Effector CD8-positive, alpha-beta T cell (primary cell): ENCODE measurements around the gene TUBB1.
A peak's percentile ranks its signal among the peaks of the same experiment; 100 is the strongest.
"Not testable (repeated sequence)": the region's sequence is repeated elsewhere in the genome, so short reads cannot be mapped to it uniquely, and the experiment has no call there.

Experiments used
- DNase-seq: peaks from one replicate; lab custom pipeline; 2025; lab: John Stamatoyannopoulos, UW
- total RNA-seq, 4 experiments: gene quantifications; one replicate each; lab custom pipeline; 2026; lab: John Stamatoyannopoulos, UW

TUBB1 gene
- total RNA-seq = 0 reads per million in 4 experiments

DNA sequence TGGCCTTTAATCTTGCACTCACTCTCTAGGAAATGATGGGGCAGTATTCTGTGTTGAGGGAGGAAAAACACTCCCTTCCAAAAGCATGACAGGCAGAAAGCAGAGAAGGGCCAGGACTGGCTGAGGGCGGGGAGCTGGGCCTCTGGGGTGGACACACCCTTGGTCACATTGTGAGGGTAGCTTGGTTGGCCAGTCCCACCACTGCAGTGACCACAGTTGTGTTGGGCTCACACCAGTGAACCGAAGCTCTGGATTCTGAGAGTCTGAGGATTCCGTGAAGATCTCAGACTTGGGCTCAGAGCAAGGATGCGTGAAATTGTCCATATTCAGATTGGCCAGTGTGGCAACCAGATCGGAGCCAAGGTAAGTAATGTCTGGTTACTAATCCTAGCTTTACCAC, at the start of gene TUBB1:
TUBB1 (plus strand) TSS at position 213 of the 400 bp plus-strand sequence; CDS start at position 307, 94 bp downstream.
- no peak for DNase-seq

DNA sequence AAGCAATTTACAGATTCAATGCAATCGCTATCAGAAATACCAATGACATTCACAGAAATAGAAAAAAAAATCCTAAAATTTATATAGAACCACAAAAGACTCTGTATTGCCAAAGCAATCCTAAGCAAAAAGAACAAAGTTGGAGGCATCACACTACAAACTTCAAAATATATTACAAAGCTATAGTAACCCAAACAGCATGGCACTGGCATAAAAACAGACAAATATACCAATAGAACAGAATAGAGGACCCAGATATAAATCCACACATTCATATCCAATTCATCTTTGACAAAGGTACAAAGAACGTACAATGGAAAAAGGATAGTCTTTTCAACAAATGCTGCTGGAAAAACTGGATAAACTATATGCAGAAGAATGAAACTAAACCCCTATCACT, 49.8 kb upstream of the TUBB1 start:
- DNase-seq = no peak

DNA sequence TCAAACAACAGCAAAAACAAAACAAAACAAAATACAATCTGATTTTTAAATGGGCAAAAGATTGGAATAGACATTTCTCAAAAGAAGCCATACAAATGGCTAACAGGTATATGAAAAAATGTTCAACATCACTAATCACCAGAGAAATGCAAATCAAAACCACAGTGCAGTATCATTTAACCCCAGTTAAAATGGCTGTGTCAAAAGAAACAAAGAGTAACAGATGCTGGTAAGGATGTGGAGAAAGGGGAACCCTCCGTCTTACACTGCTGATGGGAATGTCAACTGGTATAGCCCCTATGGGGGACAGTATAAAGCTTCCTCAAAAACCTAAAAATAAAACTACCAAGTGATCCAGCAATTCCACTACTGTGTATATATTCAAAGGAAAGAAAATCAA, 49.1 kb upstream of the TUBB1 start:
- DNase-seq = no peak

DNA sequence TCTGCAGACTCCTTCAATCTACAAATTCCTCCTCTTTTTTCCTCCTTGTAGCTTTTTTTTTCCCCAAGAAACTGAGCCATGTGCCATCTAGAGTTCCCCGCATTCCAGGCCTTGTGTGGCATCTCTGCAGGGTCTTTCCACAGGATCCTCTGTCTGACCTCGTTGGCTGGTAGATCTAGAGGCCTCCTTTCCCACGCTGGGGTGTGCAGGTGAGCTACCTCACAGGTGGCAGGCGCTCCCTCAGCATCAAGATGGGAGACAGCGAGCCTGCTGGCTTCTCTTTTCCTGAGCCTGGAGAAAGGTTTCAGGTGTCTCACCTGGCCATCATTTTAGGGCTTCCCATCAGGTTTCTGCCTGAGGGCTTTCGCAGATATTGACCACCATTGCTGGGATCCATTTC, 47.8 kb upstream of the TUBB1 start:
- no peak for DNase-seq

DNA sequence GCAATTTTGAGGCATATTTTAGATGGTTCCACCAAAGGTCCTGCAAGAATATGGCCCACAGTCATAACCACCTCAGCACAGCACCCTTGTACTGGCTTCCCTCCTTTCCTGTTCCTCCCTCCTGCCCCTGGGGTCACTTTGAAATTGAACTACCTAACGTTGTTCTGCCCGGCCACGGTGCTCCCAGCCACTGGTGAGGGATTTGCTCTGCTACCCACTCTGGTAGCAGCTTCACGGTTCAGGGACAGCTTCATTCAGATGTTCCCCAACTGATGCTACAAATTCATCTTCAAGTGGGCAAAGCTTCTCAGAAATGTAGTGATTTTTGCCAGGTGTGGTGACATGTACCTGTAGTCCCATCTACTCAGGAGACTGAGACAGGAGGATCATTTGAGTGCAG, 46.0 kb upstream of the TUBB1 start:
- no peak for DNase-seq

DNA sequence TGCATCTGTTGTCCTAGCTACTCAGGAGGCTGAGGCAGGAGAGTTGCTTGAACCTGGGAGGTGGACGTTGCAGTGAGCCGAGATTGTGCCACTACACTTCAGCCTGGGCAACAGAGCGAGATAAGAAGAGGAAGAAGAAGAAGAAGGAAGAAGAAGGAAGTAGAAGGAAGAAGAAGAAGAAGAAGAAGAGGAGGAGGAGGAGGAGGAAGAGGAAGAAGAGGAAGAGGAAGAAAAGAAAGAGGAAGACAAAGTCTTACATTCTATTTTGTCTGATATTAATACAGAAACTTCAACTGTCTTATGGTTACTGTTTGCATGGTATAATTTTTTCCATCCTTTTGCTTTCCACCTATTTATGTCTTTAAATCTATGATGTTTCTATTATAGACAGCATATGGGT, 45.4 kb upstream of the TUBB1 start:
- DNase-seq = no peak

DNA sequence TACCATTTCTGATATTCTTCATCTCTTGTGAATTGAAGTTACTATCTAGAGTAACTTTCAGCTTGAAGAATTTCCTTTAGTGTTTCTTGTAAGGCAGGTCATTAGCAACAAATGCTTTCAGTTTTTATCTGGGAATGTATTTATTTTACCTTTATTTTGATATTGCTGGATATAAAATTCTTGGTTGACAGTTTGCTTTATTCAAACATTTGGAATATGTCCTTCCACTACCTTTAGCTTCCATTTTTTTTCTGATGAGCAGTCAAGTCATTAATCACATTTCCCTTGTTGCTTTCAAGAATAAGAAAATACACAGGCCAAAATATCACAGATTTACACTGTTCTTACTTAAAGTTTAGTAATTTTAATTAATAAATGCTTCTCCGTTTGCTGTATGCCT, 43.9 kb upstream of the TUBB1 start:
- no peak for DNase-seq

DNA sequence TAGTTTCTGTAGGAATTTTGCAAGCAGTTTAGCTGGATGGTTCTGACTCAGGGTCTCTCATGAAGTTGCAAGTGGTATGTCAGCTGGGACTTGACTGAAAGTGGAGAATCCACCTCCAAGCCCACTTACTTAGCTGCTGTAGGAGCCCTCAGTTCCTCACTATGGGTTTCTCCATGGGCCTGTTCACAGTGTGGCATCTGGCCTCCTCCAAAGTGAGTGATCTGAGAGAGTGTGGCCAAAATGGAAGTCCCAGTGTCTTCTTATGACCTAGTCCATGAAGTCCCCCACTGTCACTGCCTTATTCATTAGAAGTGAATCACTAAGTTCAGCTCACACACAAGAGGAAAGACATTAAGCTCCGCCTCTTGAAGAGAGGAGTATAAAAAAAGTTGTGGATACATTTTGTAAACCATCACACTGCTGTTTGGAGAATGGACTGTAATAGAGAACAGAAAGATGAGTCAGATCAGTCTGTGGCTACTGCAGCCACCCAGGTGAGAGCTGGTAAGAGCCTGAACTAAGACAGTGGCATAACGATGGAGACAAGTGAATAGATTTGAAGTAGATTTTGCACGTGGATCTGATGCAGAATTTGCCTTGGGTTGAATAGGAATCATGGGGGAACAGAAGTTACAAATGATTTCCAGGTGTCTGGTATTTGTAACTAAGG, 43.0 kb upstream of the TUBB1 start:
- no peak for DNase-seq

DNA sequence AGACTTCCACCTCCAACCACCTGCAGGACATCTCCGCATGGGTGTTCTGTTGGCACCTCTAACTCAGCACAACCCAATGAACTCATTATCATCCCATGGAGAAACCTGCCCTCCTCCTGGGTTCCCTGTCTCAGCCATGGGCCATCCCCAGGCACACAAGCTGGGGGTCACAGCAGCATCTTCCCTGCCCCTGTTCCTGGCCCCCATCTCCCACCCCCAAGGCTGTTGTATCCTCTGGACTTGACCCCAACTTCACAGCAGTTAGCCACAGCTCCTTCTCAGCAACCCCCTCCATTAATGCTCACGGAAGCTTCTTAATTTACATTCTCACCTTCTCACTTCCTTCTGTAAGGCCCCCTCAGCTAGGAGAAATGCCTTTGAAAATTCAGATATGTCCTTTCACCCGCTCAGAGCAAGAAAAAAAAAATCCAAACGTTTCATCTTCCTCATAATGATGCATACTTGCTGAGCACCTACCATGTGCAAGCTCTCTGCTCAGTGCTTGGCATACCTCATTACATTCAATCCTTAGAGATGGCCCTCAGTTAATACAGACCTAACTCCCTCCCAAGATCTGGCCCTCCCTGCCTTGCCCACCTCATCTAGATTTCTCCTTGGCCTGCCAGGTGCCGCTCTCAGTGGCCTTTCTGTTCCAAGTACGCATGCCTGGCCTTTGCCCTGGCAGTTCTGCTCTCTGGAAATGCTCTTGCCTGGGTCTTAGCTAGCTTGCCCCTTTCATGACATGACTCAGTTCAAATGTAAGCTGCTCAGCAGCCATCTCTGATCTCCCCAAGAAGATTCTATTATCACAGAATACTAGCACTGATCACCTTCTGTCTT, 40.7 kb upstream of the TUBB1 start:
- DNase-seq = no peak

DNA sequence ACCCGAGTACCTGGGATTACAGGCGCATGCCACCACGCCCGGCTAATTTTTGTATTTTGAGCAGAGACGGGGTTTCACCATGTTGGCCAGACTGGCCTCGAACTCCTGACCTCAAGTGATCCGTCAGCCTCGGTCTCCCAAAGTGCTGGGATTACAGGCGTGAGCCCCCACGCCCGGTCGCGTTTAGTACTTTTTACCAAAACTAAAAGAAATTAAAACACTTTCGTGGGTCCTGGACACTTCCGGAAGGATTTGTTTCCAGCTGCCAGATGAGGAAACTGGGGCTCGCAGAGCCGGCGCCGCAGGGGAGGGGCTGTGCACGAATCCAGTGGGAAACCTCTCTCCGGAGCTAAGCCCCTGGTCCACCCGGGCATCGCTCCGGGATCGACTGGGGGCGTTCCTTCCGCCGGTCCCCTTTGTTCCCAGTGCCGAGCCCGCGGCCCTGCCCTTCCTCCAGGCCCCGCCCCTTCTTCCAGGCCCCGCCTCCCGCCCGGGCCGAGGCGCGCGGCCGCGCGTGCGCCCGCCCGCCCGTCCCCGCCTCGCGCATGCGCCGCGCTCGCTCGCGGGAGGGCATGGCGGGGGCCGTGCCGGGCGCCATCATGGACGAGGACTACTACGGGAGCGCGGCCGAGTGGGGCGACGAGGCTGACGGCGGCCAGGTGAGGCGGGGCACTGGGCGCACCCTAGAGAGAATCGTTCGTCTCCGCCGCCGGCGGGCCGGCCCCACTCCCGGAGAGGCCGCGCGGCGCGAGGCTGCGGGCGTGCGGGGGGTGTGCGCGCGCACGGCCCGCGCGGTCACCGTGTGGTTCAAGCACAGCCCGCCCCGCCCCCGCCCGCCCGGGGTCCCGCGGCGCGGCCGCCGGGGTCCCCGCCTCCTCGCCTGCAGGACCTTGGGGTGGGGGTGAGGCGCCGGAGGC, 38.3 kb upstream of the TUBB1 start, which contains the start of gene NELFCD:
NELFCD (plus strand) TSS at position 546 of the 917 bp plus-strand sequence; CDS start at position 600, 54 bp downstream.
- DNase-seq = peak; percentile 86

DNA sequence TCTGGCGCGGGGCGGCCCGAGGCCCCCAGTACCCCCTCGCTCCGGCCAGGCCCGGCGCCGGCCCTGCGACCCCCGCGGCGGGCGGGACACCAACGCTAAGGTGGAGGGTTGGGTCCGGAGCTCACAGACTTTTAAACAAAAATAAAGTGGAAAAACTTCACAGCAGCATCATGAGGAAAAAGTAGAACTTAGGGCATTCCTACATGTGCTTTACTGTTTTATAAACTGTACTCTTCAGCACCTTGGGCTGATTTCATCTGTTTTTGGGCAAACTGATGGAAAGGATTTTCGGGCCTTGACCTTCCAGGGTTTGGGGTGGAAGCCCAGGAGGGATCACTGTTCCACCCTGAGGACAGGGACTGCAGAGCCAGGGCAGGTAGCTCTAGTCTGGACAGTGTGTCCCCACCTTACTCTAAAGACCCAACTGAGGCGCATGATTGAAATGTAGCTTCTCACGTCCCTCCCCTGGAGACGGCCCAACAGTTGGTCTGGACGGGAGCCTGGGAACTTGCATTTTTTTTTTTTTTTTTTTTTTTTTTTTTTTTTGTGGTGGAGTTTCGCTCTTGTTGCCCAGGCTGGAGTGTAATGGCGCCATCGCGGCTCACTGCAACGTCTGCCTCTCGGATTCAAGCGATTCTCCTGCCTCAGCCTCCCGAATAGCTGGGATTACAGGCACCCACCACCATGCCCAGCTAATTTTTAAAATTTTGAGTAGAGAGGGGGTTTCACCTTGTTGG, 37.4 kb upstream of the TUBB1 start:
- no peak for DNase-seq

DNA sequence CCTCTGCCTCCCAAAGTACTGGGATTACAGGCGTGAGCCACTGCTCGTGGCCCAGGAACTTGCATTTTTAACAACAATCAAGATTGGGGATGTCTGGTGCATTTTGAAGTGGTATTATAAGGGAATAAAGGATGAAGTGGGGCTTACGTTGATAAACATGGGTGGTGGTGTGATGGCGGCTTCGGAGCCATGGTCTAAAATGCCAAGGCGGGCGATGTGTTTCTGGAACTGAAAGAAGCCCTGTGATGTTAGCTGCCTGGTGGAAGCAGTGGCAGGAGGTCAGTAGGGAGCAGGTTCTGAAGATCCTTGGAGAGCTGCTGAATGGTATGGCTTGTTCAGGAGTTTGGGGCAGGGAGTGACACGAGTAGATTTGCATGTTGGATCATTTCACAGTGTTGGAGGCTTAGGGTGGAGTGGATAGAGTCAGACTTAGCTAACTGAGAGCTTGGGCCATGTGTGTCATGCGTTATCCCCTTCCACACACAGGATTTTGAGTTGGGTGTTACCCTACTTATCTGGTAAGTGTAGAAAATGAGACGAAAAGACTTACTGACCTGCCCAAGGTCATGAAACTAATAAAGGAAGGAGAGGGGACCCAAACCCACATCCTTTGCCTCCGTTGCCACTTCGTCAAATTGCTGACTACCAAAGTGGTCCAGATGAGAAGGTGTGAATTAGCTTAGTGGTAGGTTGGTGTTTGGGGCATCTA, 36.7 kb upstream of the TUBB1 start:
- no peak for DNase-seq

DNA sequence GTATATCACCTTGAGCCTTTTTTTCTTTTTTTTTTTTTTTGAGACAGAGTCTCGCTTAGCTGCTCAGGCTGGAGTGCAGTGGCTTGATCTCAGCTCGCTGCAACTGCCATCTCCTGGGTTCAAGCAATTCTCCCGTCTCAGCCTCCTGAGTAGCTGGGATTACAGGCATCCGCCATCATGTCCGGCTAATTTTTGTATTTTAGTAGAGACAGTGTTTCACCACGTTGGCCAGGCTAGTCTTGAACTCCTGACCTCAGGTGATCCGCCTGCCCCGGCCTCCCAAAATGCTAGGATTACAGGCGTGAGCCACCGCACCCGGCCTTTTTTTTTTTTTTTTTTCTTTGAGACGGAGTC, 36.1 kb upstream of the TUBB1 start:
- DNase-seq = not testable (repeated sequence)

DNA sequence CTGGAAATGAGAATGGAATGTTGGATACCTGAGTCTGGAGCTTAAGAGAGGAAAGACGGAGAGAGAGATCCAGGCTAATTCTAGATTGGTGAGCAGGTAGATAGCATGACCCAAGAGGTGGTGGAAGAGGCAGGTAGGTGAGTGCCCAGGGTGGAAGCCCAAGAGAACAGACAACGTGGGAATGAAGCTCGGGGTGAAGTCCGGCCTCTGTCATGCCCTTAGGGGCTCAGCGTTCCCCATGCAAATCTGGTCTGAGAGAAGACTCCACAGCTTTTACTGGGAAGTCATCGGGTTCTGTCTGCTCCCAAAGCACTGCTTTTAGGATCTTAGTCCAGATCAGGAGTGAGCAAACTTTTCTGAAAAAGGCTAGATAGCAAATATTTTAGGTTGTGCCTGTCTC, 34.5 kb upstream of the TUBB1 start:
- DNase-seq = no peak

DNA sequence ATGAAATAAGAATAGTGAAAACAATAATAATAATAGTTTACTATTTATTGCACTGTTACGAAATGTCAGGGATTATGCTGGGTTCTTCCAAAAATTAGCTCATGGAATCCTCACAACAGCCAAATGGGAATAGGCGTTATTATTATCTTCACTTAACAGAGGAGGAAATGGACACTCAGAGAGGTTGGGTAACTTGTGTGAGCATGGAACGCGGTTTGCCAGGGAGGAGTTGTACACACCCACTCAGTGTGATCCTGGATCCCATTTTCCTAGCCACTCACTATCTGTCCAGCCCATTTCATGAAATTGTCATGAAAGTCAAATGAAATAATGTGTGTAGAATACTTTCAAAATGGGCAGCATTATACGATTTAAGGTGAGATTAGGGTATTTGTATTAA, 33.6 kb upstream of the TUBB1 start:
- DNase-seq = no peak

DNA sequence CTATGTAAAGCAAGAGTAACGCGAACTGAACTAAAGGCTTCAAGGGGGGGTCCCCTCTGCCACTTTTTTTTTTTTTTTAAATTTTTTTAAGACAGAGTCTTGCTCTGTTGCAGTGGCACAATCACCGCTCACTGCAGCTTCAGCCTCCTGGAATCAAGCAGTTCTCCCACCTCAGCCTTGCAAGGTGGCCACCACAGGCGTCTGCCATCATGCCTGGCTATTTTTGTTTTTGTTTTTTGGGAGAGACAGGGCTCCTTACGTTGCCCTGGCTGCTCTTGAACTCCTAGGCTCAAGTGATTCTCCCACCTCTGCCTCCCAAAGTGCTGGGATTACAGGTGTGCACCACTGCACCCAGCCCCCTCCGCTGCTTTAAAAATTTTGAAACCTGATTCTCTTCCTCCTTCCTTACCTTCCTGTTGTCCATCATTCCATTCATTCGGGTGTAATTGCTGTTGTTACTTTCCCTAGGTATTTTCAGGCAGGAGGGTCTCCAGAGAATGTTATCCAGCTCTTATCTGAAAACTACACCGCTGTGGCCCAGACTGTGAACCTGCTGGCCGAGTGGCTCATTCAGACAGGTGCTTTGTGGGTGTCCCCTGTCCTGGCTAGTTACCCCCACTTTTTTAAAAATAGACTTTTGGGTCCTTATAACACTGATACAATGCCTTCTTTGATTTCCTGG, 32.8 kb upstream of the TUBB1 start:
- DNase-seq = no peak

DNA sequence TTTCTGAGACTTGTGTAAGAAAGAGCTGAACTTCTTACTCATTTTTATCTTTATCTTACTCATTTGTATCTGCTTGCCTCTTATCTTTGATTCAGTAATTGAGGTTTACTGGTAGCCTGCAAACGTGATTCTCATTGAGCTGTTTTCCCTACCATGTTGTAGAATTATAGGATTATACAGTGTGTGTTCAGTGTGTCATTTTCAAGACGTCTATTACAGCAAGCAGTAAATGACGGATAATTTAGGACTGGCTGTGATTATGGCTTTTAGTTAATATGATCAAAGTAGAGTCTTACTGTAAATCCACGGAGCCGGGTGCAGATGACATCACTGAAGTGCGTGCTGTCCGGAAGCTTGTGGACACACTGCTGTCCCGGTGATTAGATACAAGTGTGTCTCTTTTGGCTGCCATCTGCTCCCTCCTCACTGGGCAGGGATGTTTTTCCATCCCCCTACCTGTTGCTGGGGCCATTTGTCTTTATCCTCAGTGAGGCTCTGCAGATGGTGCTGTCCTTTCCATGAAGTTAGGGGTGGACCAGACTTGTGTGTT, 32.2 kb upstream of the TUBB1 start:
- DNase-seq = no peak

DNA sequence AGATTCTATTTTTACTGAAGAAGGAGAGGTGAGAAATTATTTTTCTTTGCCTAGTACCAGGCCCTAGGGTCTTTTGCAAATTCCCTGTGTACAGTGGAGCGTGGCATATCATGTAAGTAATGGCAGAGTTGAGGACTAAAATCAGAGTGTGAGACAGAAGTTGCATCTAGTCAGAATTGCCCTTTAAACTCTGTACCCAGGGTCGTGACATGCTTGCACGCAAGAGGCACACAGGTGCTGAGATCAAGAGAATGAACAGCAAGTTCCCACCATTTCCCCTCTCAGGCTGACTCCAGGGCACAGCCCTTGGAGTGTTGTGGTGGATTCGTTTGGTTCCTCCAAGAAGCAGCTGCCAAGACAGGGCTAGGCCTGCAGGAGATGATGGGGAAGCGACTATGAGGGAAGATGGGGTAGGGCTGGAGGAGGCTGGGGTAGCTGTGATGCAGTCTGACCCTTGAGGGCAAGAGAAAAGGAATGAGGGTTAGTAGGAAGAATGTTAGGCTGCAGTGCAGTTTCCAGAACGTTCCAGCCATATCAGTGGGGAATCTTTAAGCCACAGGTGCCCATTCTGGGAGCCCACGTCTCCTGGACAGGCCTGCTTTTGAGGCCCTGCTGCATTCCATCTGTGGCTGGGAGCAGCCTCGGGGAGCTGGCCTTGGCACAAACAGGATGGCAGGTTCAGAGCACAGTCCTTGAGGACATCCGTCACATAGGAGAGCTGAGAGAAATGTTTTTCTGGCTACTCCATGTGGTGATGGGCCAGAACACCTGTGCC, 31.3 kb upstream of the TUBB1 start:
- no peak for DNase-seq

DNA sequence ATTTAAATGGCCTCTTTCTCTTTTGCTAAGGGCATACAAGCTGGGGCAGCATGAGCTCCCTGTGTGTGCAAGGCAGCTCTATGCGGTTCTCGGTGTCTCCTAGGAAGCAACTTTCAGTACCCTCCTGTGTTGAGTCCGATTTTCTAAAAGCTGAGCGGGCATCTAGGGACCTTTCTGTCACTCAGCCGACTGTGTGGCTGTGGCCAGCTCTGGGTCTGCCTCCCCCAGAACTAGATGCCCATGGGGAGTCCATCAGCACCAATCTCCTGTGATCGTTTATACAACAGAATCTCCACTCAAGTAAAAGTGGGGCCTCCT, 30.7 kb upstream of the TUBB1 start:
- DNase-seq = no peak
